A673 (cell line): ENCODE data around the gene TSSC4. TPM values are rescaled to one million over a fixed set of nuclear protein-coding genes. Genes with fewer than 3 reads are reported as not detected.

Source experiments
- BruUV-seq: library from RNA; stranded (reverse); fragments of 400-500 nt; replicated peaks from 2 replicates; lab custom pipeline; 2021; lab: Mats Ljungman, UMichigan
- CTCF ChIA-PET: fragments of 300-600 bp; sonication (Branson Sonifier 250); formaldehyde crosslinking; loops from one replicate; lab custom pipeline; 2022; ENCODE audit warnings: antibody characterized with exemption; lab: Charles Lee
- POLR2A ChIA-PET: fragments of 300-600 bp; sonication (Branson Sonifier 250); formaldehyde crosslinking; loops from one replicate; lab custom pipeline; 2022; ENCODE audit warnings: antibody characterized with exemption; ENCODE audit not compliant: low non-redundant PET; lab: Charles Lee
- DNase-seq: peaks from one replicate; pipeline ENCODE4 v3.0.0-alpha.2; 2015; ENCODE audit warnings: low spot score
- H3K27ac ChIP-seq: fragments of 200-600 bp; sonication (generic); 2 replicates; pipeline ENCODE4 v1.5.1; 2016; ENCODE audit warnings: mixed run types, low read depth, mild to moderate bottlenecking, mixed read lengths, antibody characterized with exemption, low read length; ENCODE audit not compliant: poor library complexity, severe bottlenecking
- H3K27me3 ChIP-seq: fragments of 200-600 bp; sonication (generic); replicated peaks from 2 replicates; pipeline ENCODE4 v1.6.1; 2017; ENCODE audit warnings: mixed run types, low read depth, mild to moderate bottlenecking, mixed read lengths, antibody characterized with exemption, low read length; ENCODE audit not compliant: insufficient read depth, poor library complexity
- H3K36me3 ChIP-seq: fragments of 200-600 bp; sonication (generic); 2 replicates; pipeline ENCODE4 v1.6.1; 2016; ENCODE audit warnings: mixed run types, mild to moderate bottlenecking, mixed read lengths, antibody characterized with exemption, low read length; ENCODE audit not compliant: insufficient read depth, poor library complexity, severe bottlenecking
- H3K4me1 ChIP-seq: fragments of 200-600 bp; sonication (generic); 2 replicates; pipeline ENCODE4 v1.6.1; 2017; ENCODE audit warnings: mixed run types, mild to moderate bottlenecking, mixed read lengths, antibody characterized with exemption, low read length; ENCODE audit not compliant: insufficient read depth, poor library complexity, severe bottlenecking
- H3K4me3 ChIP-seq: fragments of 200-600 bp; sonication (generic); 2 replicates; pipeline ENCODE4 v1.5.1; 2016; ENCODE audit warnings: low read depth, mixed run types, mild to moderate bottlenecking, mixed read lengths, low read length; ENCODE audit not compliant: poor library complexity, severe bottlenecking
- H3K9me3 ChIP-seq: fragments of 200-600 bp; sonication (generic); 2 replicates; pipeline ENCODE4 v1.6.1; 2016; ENCODE audit warnings: mixed run types, low read depth, mild to moderate bottlenecking, mixed read lengths, antibody characterized with exemption, low read length; ENCODE audit not compliant: poor library complexity, severe bottlenecking
- CTCF ChIP-seq: fragments of 300-800, 200-600 bp; sonication (generic); conservative IDR thresholded peaks from 2 replicates; pipeline ENCODE4 v1.5.1; 2017; ENCODE audit warnings: low read depth, mild to moderate bottlenecking, antibody characterized with exemption, low read length, moderate library complexity, mixed read lengths
- EZH2 ChIP-seq: fragments of 200-600 bp; sonication (generic); IDR thresholded peaks from 2 replicates; pipeline ENCODE4 v1.6.1; 2017; ENCODE audit warnings: borderline replicate concordance, low read depth, mild to moderate bottlenecking, mixed read lengths, antibody characterized with exemption, low read length; ENCODE audit not compliant: poor library complexity, severe bottlenecking
- intact Hi-C: fragments of 100-400 bp; cut with micrococcal nuclease; formaldehyde crosslinking; loops from one replicate; pipeline ENCODE4 v1.10.0; 2022; ENCODE audit not compliant: unreplicated experiment
- total RNA-seq: library from RNA; stranded (reverse); gene quantifications from 2 replicates; pipeline ENCODE4 v1.2.3, GENCODE V29; 2021

TSSC4 gene
- total RNA-seq, 1 experiment from 2014 or later, result 46.8 TPM

GRCh38 chr11:2388431-2389376, 11.8 kb upstream of the TSSC4 start:
- H3K27ac ChIP-seq, result no peak overlapping the region
- intact Hi-C loops, result no loop called here
- TF ChIP-seq CTCF (no peak), EZH2 (no peak)

GRCh38 chr11:2389377-2390026, 11.0 kb upstream of the TSSC4 start:
- no TSS peak for BruUV-seq
- Histone ChIP-seq H3K27ac (no peak overlapping the region), H3K27me3 (no peaks in the 10 kb centered on the region), H3K4me3 (no peak overlapping the region), H3K9me3 (no peaks in the 10 kb centered on the region), H3K4me1 (no peaks in the 10 kb centered on the region), H3K36me3 (no peaks in the 10 kb centered on the region)
- ChIA-PET POLR2A (no interaction called here), CTCF (no interaction called here)
- no peak for DNase-seq
- no peak for TF ChIP-seq EZH2
- TF ChIP-seq CTCF, result 0 out of 2 replicates have a peak, but pooled peaks have one; percentile 3
- intact Hi-C loops, result no loop called here

More at GRCh38 chr11:2388431-2389376, 11.8 kb upstream of the TSSC4 start:
- ChIA-PET POLR2A (no interaction called here), CTCF (no interaction called here)
- H3K27me3 ChIP-seq, result no peaks in the 10 kb centered on the region
- no peaks in the 10 kb centered on the region for H3K9me3 ChIP-seq
- H3K36me3 ChIP-seq, result no peaks in the 10 kb centered on the region
- no peak for DNase-seq
- no peak overlapping the region for H3K4me3 ChIP-seq
- H3K4me1 ChIP-seq, result no peaks in the 10 kb centered on the region
- no TSS peak for BruUV-seq

- CTCF ChIA-PET, result interaction anchor here (0.6 kb wide), 1 partner anchor 53 kb away, joined by 14 read pairs; no protein-coding TSS in a partner anchor
- intact Hi-C loops, result no loop called here
These were observed 10.3 kb upstream of the TSSC4 start for GRCh38 chr11:2390091-2390724.

More at GRCh38 chr11:2390091-2390724, 10.3 kb upstream of the TSSC4 start:
- POLR2A ChIA-PET, result no interaction called here
- H3K9me3 ChIP-seq, result no peaks in the 10 kb centered on the region
- BruUV-seq, result no TSS peak
- no peaks in the 10 kb centered on the region for H3K36me3 ChIP-seq
- TF ChIP-seq CTCF (no peak), EZH2 (no peak)
- H3K27ac ChIP-seq, result no peak overlapping the region
- no peaks in the 10 kb centered on the region for H3K27me3 ChIP-seq
- no peak overlapping the region for H3K4me3 ChIP-seq
- DNase-seq, result no peak
- H3K4me1 ChIP-seq, result no peaks in the 10 kb centered on the region
